ENCODE measurements around the gene SF3A2.

Gene SF3A2

GRCh38 chr19:2207991-2208860, 28.4 kb upstream of the SF3A2 start:
- DNase-seq: no peak

GRCh38 chr19:2208975-2209374, 27.6 kb upstream of the SF3A2 start:
- no peak for DNase-seq

GRCh38 chr19:2209408-2209807, 27.2 kb upstream of the SF3A2 start:
- DNase-seq: no peak

- no peak for DNase-seq
Measured at GRCh38 chr19:2210206-2210605, 26.4 kb upstream of the SF3A2 start.

GRCh38 chr19:2210987-2211740, 25.5 kb upstream of the SF3A2 start:
- no peak for DNase-seq

- DNase-seq: no peak
Measured at GRCh38 chr19:2212861-2213711, 23.5 kb upstream of the SF3A2 start.

GRCh38 chr19:2213799-2214198, 22.8 kb upstream of the SF3A2 start:
- no peak for DNase-seq

- DNase-seq: no peak
Measured at GRCh38 chr19:2214251-2214650, 22.4 kb upstream of the SF3A2 start.

- no peak for DNase-seq
Measured at GRCh38 chr19:2215281-2215751, 21.3 kb upstream of the SF3A2 start.

- DNase-seq: no peak
Measured at GRCh38 chr19:2216361-2217225, 20.0 kb upstream of the SF3A2 start.

GRCh38 chr19:2217591-2217990, 19.0 kb upstream of the SF3A2 start:
- no peak for DNase-seq

- no peak for DNase-seq
Measured at GRCh38 chr19:2219726-2220125, 16.9 kb upstream of the SF3A2 start.

GRCh38 chr19:2221250-2221831, 15.3 kb upstream of the SF3A2 start:
- no peak for DNase-seq

GRCh38 chr19:2221918-2222317, 14.7 kb upstream of the SF3A2 start:
- DNase-seq: no peak

- no peak for DNase-seq
Measured at GRCh38 chr19:2223391-2223790, 13.2 kb upstream of the SF3A2 start.

- no peak for DNase-seq
Measured at GRCh38 chr19:2223959-2224358, 12.7 kb upstream of the SF3A2 start.

GRCh38 chr19:2224754-2225349, 11.8 kb upstream of the SF3A2 start:
- DNase-seq: no peak

GRCh38 chr19:2225415-2226050, 11.1 kb upstream of the SF3A2 start:
- DNase-seq: no peak

- DNase-seq: no peak
Measured at GRCh38 chr19:2226051-2226839, 10.4 kb upstream of the SF3A2 start.

GRCh38 chr19:2226840-2227360, 9.7 kb upstream of the SF3A2 start:
- DNase-seq: no peak

Measured in activated CD4-positive, CD25-positive, alpha-beta regulatory T cell (primary cell).